A673 (cell line): ENCODE results near the gene ETFRF1.

Experiments
- CTCF ChIP-seq: fragments of 300-800, 200-600 bp; sonication (generic); conservative IDR thresholded peaks from 2 replicates; pipeline ENCODE4 v1.5.1; 2017; ENCODE audit warnings: low read depth, mild to moderate bottlenecking, antibody characterized with exemption, low read length, moderate library complexity, mixed read lengths
- EZH2 ChIP-seq: fragments of 200-600 bp; sonication (generic); IDR thresholded peaks from 2 replicates; pipeline ENCODE4 v1.6.1; 2017; ENCODE audit warnings: borderline replicate concordance, low read depth, mild to moderate bottlenecking, mixed read lengths, antibody characterized with exemption, low read length; ENCODE audit not compliant: poor library complexity, severe bottlenecking

DNA sequence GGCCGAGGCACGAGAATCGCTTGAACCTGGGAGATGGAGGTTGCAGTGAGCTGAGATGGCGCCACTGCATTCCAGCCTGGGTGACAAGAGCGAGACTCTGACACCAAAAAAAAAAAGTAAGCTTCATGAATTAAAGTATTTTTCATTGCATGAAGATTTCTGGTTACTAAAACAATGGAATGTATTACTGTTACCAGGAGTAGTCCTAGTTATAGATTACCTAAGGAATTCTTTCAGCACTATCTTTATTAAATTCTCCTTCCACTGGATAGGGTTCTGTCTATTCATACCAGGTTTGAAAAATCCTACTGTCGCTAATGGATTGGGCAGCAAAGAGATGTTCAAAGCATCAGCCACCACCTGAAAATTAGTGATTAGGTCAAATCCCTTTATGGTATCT is 12.4 kb downstream of the ETFRF1 start:
- TF ChIP-seq CTCF: no peak
- no peak for TF ChIP-seq EZH2
